ENCODE data around the gene FUBP3. TPM values are rescaled to one million over a fixed set of nuclear protein-coding genes. Genes with fewer than 3 reads are reported as not detected.

The FUBP3 gene
- total RNA-seq, 4 donors from 2014 or later = 27.5 to 40.7 (median 31.7) TPM

- no peak for DNase-seq (ENCODE audit: low spot score in 2 of 2)
- H3K4me3 ChIP-seq (ENCODE audit: low read depth, poor library complexity, severe bottlenecking) = no peak overlapping the region
- intact Hi-C loops (cut with DNase I; ENCODE audit: low total_unique reads) = no loop called here
- TF ChIP-seq POLR2A (IDR thresholded peaks at IDR 0.05) = no peak
- TF ChIP-seq CTCF (IDR thresholded peaks at IDR 0.05) = no peak
- whole genome bisulfite sequencing, 2 donors = 84 to 92% methylated on average over 3 of the region's 3 CpGs
Measured at GRCh38 chr9:130575514-130575913, 3.9 kb upstream of the FUBP3 start.

DNA sequence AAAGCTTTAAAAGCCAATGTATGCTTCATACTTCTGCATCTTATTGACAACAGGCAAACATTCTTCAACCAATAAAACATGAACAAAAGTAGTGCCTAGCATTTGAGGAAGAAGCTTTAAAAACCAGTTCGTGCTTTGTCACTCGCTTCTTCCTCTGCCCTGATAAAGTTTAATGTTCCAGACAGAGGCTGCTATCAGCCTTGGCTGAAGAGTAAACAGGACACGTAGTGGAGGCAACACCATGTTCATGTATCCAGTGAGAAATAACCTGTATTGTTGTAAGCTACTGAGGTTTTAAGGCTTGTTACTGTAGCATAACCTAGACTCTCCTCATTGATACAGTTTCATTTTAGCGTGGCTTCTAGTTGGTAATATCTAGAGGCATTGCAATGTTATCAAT, 3.2 kb upstream of the FUBP3 start:
- no peak for DNase-seq (ENCODE audit: low spot score in 2 of 2)
- no peak overlapping the region for H3K4me3 ChIP-seq (ENCODE audit: low read depth, poor library complexity, severe bottlenecking)
- WGBS, 2 donors = 62 to 69% methylated on average over 4 of the region's 4 CpGs
- TF ChIP-seq POLR2A (IDR thresholded peaks at IDR 0.05) (no peak), CTCF (IDR thresholded peaks at IDR 0.05) (no peak)
- intact Hi-C loops (cut with DNase I; ENCODE audit: low total_unique reads) = no loop called here

DNA sequence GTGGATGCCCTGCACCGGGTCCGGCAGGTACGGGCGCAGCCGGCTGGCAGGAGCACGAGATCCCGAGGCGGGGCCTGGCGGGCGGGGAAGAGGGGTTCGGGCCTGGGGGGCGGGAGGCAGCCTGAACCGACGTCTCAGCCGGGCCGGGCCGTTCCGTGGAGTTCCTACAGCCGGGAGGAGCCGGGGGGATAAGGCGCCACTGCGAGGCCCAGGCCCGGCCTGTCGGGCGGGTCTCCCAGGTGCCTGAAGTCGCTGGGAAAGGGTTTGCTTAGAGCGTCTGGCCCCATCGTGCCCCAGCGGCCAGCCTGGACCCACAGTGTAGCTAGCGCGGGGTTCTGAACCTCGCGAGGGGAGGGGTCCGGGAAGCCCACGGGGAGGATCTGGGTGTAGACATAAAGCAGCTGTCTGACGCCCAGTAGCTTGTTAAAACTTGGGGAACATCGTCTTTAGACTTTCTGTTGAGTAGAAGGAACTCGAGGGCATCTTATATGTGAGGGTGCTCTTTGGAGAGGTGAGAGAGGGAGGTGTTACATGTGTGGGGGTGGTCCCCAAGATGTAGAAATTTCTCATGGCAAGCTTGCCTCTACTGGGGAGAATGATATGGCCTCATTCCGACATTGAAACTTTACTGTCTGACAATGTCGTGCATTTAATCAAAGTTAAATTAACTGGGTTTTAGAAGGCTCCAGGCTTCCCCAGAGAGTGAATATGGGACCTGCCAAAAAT, 524 bp downstream of the FUBP3 start:
- no peak for DNase-seq (ENCODE audit: low spot score in 2 of 2)
- 2% methylated on average over 32 to 40 of the region's 40 CpGs for WGBS, 2 donors
- TF ChIP-seq CTCF (IDR thresholded peaks at IDR 0.05) (no peak), POLR2A (IDR thresholded peaks at IDR 0.05) (no peak)
- H3K4me3 ChIP-seq (ENCODE audit: low read depth, poor library complexity, severe bottlenecking) = peak overlapping the region; percentile 85
- intact Hi-C loops (cut with DNase I; ENCODE audit: low total_unique reads) = no loop called here

DNA sequence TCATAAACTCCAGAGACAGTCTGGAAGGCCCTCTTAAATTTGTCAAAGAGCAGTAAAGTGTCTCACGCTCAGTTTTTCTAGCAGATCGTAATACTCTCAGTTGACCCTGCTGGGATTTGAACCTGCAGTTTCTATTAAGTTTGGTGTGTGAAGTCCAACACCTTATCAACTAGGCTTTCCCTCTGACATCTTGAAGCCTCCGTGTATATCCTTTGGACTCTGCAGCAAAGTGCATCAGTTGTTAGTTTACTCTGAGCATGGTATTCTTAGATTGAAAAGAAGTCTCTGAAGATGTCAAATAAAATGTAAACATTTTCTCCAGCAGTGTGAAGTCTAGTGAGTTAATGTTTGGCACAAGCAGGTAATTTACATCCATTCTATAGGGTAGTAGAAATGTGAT, 2.4 kb downstream of the FUBP3 start:
- H3K4me3 ChIP-seq (ENCODE audit: low read depth, poor library complexity, severe bottlenecking) = no peak overlapping the region
- TF ChIP-seq POLR2A (IDR thresholded peaks at IDR 0.05) (no peak), CTCF (IDR thresholded peaks at IDR 0.05) (no peak)
- 82 to 87% methylated on average over 3 of the region's 3 CpGs for WGBS, 2 donors
- DNase-seq (ENCODE audit: low spot score in 2 of 2) = no peak
- intact Hi-C loops (cut with DNase I; ENCODE audit: low total_unique reads) = no loop called here

DNA sequence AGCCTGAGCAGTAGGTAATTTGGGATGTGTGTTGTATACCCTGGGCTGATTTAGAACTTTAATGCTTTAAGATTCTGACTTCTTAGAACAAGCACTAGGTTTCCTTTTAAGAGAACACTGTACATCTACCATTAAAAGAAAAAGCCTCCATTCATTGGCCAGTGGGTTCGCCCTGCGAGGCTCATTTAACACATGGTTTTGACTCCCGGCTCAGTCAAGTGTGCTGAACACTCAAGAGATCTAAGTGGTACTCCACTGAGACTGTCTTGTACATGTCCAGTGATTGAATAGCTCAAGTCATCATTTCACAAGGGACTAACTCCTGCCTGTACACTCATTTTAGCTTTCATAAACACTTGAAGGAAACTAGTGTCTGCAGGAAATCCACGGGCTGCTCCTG, 3.9 kb downstream of the FUBP3 start:
- intact Hi-C loops (cut with DNase I; ENCODE audit: low total_unique reads) = no loop called here
- DNase-seq (ENCODE audit: low spot score in 2 of 2) = no peak
- WGBS, 2 donors = 88 to 97% methylated on average over 4 of the region's 4 CpGs

More for the DNA sequence above, 3.9 kb downstream of the FUBP3 start:
- TF ChIP-seq CTCF (IDR thresholded peaks at IDR 0.05) = no peak
- no peak for TF ChIP-seq POLR2A (IDR thresholded peaks at IDR 0.05)
- H3K4me3 ChIP-seq (ENCODE audit: low read depth, poor library complexity, severe bottlenecking) = no peak overlapping the region
